Left colon (tissue), 2 donors: ENCODE data around the gene CAVIN1. TPM values are rescaled to one million over a fixed set of nuclear protein-coding genes. Genes with fewer than 3 reads are reported as not detected.
"Not testable (repeated sequence)": the region's sequence is repeated elsewhere in the genome, so short reads cannot be mapped to it uniquely, and the experiment has no call there.

Source experiments
- ATAC-seq: fragments of 200-7000 bp; cut with Tn5 transposase; one replicate; pipeline ENCODE4 v1.9.1; 2020; ENCODE audit warnings: mild to moderate bottlenecking, moderate library complexity
- DNase-seq, 2 donors: peaks; one replicate each; pipeline ENCODE4 v3.0.0-alpha.2; 2020
- intact Hi-C, 2 donors: fragments of 100-400 bp; cut with DNase I in 1 of 2; cut with micrococcal nuclease in 1 of 2; formaldehyde crosslinking; loops; one replicate each; pipeline versions ENCODE4 v1.11.2 to v1.14.0; 2022; cut with DNase I, micrococcal nuclease
- total RNA-seq, 2 donors: library from RNA; stranded (reverse); fragmentation: NEBNext Ultra II Directional; extraction: Animal tissue kit (Norgen Biotek cat#: 25700); gene quantifications; one replicate each; pipeline ENCODE4 v1.2.1, GENCODE V29; 2021
- donor health status: DM: no; HTN: no; CAD: no.
- donor health status: DM: yes; HTN: yes; CAD: no.

CAVIN1 gene
- total RNA-seq, 2 donors from 2014 or later: 21.9 to 62.0 TPM

- ATAC-seq, intact Hi-C loops: not testable (repeated sequence)
- DNase-seq: peak in 1 of 2 donors; percentile 15
Measured at GRCh38 chr17:42391439-42391838, 31.6 kb downstream of the CAVIN1 start.

DNA sequence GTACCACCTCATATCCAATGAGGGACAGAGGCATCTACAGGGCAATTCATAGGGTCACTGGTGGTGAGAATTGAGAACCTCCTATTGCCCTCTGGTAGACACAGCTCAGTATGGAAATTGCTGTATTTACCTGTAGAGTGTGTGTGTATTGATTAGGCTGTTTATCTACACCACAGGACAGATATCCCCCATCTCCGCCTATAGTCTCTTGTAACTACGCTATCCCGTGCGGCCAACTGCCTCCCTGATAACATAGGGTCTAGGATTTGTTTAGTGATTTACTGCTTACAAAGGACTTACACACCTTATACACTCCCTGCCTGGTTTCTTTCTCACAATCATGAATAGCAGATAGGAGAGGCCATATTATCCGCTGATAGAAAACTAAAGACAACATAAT, 33.2 kb downstream of the CAVIN1 start:
- intact Hi-C loops: no loop called here
- DNase-seq (peak in 1 of 2 donors; percentile 15), ATAC-seq (no peak)

DNA sequence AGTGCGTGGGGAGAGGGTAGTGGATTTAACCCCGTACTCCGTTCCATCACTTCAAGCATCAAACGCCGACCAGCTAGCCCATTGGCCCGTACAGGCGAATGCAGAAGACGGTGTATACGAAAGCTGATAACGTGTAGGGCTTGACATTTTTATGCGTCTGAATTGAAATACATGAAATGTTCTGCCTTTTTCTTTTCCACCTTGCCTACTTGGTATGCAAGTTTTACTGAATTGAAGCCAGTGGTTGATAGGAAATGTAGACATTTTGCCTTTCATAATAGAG, 34.0 kb downstream of the CAVIN1 start:
- intact Hi-C loops: no loop called here
- no peak for DNase-seq

DNA sequence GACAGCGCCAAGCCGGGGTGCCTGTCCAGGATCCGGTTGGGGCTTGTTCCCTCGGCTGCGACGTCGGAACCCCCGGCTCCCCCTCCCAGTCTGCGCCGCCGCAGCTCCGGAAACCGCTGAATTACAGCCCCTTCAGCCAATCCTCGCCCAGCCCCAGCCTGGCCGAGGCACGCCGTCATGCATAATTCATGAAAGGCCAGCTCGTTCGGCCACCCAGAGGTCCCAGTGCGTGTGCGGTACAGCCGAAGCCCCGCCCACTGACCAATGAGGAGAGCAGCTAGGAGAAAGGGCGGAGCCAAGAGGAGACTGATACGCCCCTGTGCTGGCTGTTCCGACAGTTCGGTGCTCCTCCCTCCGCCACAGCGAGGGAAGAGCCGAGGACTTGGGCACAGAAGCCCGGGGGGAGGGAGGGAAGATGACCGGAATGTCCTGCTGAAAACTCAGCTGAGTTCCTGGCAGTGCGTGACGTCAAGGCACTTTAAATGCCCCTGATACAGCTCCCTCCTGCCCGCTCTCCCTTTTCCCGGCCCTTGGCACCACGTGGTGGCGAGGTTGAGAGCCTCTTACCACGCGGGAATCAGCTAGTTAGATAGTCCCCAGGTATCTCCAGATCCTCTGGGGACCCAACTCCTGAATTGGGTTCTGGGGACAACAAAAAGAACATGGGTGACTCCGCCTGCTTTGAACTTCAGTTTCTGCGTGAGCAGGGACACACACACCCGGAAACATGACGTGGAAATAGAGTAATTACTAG, 34.5 kb downstream of the CAVIN1 start, which contains the start of gene STAT3:
Gene STAT3, minus strand, starts transcription at position 62 of the 754 bp plus-strand sequence. CDS start 39,926 bp downstream, outside the sequence.
- ATAC-seq (peak; percentile 90), DNase-seq (peak; percentile 100)

More for the DNA sequence above, 34.0 kb downstream of the CAVIN1 start:
- ATAC-seq: no peak

DNA sequence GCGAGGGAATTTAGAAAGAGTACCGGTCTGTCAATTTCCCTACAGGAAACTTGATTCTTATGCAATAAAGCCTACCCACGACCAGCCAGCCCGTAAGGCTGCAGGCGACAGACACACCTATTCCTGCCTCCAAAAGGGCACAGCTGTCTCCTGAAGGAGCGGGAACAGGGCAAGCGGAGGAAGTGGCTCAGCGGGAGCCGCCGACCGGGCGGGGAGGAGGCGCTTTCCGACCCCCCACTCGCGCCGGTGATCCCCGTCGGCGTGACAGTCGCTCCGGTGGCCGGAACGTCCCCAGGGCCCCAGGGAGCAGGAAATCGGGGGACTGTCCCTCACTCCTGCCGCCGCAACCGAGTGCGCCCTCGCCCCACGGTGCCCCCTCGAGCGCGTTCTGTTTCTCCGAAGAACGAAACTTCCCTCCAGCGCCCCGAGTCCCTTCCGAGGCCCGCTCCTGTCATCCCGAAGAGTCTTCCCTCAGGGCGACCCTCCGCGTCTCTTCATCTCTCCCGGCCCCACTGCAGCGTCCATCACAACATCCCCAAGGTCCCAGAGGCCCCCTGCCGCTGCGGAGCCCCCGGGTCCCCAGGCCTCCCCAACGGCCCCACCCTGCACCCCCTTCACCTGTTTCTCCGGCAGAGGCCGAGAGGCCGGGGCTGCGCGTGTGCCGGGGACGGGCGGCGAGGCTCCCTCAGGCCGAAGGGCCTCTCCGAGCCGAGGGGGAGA, 35.2 kb downstream of the CAVIN1 start:
- DNase-seq (peak in 1 of 2 donors; percentile 65), ATAC-seq (peak; percentile 60)
- intact Hi-C loops: no loop called here

More for the DNA sequence above, 34.5 kb downstream of the CAVIN1 start, which contains the start of gene STAT3:
- intact Hi-C loops: no loop called here

- ATAC-seq (peak; percentile 23), DNase-seq (peak in 1 of 2 donors; percentile 59)
- intact Hi-C loops: no loop called here
Measured at GRCh38 chr17:42386777-42387657, 36.0 kb downstream of the CAVIN1 start.

- ATAC-seq (no peak), DNase-seq (no peak)
- intact Hi-C loops: no loop called here
Measured at GRCh38 chr17:42381898-42382297, 41.2 kb downstream of the CAVIN1 start.

- no peak for DNase-seq
- no peak for ATAC-seq
- intact Hi-C loops: no loop called here
Measured at GRCh38 chr17:42380935-42381334, 42.1 kb downstream of the CAVIN1 start.

GRCh38 chr17:42378959-42379594, 44.0 kb downstream of the CAVIN1 start:
- intact Hi-C loops: no loop called here
- ATAC-seq: peak; percentile 87
- DNase-seq: no peak

- intact Hi-C loops: no loop called here
- DNase-seq: no peak
- peak; percentile 40 for ATAC-seq
Measured at GRCh38 chr17:42378359-42378958, 44.6 kb downstream of the CAVIN1 start.

DNA sequence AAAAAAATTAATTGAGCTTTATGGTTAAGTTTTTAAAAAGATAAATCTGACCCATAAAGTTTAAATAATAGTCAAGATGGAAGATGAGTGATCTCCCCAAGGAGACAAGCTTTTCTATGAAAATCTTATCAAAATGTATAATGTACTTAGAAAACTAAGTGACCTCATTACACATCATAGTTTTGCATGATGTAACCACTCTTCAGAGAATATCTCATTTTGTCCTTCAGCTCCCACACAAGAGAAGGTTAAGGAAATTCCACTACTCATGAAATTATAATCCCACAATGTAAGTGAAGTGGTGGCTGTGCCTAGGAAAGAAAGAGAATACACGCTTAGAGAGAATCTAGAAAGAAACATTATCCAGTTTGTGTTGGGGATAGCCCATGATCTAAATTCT, 49.2 kb downstream of the CAVIN1 start:
- intact Hi-C loops: no loop called here
- DNase-seq: no peak
- ATAC-seq: no peak

DNA sequence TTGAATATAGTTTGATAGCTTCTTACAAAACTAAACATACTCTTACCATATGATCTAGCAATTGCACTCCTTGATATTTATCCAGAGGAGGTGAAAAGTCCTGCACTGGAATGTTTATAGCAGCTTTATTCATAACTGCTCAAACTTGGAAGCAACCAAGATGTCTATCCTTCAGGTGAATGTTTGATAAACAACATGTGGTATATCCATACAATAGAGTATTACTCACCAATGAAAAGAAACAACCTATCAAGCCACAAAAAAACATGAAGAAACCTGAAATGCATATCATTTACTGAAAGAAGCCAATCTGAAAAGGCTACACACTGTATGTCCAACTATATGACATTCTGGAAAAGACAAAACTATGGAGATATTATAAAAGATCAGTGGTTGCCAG, 50.9 kb downstream of the CAVIN1 start:
- intact Hi-C loops: no loop called here
- no peak for ATAC-seq
- no peak for DNase-seq

- intact Hi-C loops, ATAC-seq, DNase-seq: not testable (repeated sequence)
Measured at GRCh38 chr17:42368797-42369561, 54.1 kb downstream of the CAVIN1 start.

DNA sequence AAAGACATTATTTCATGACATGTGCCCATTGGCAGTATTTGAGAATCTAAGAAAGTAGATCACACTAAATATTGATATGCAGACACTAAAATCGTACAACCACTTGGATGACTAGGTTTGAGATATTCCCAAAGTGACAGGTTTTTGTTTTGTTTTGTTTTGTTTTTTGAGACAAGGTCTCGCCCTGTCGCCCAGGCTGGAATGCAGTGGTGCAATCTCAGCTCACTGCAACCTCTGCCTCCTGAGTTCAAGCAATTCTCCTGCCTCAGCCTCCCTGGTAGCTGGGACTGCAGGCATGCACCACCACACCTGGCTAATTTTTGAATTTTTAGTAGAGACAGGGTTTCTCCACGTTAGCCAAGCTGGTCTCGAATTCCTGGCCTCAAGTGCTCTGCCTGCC, 54.7 kb downstream of the CAVIN1 start:
- ATAC-seq, DNase-seq, intact Hi-C loops: not testable (repeated sequence)

DNA sequence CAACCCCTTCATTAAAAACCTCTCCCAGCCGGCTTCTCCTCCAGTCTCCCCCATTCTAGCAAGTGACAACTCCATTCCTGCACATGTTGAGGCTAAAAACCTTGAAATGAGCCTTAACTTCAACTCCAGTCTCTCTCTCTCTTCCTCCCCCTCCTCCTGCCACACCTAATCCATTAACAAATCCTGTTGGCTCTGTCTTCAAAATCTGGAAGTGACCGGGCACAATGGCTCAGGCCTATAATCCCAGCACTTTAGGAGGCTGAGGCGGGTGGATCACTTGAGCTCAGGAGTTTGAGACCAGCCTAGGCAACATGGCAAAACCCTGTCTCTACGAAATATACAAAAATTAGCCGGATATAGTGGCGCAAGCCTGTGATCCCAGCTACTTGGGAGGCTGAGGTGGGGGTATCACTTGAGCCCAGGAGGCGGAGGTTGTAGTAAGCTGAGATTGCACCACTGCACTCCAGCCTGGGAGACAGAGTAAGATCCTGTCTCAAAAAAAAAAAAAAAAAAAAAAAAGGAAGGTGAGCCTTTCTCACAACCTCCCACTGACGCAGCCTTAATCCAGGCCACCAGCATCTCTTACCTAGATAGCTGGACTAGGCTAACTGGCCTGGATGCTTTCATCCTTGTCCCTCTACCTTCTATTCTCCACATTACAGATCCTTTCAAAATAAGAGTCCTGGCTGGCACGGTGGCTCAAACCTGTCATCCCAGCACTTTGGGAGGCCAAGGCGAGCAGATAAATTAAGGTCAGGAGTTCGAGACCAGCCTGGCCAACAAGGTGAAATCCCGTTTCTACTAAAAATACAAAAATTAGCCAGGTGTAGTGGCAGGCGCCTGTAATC, 56.7 kb downstream of the CAVIN1 start:
- DNase-seq, intact Hi-C loops, ATAC-seq: not testable (repeated sequence)

- ATAC-seq (no peak), DNase-seq (no peak)
- intact Hi-C loops: no loop called here
Measured at GRCh38 chr17:42365136-42365535, 57.9 kb downstream of the CAVIN1 start.
